ENCODE measurements around the gene NDUFA11.
"Not testable (repeated sequence)": the region's sequence is repeated elsewhere in the genome, so short reads cannot be mapped to it uniquely, and the experiment has no call there.

NDUFA11 gene

GRCh38 chr19:5851302-5851701, 52.3 kb downstream of the NDUFA11 start, which contains the start of gene FUT3:
Gene FUT3, minus strand, starts transcription at chr19:5851449.
- DNase-seq, result no peak

- DNase-seq, result no peak
Measured at GRCh38 chr19:5850743-5851293, 52.8 kb downstream of the NDUFA11 start.

- no peak for DNase-seq
Measured at GRCh38 chr19:5850189-5850588, 53.4 kb downstream of the NDUFA11 start.

GRCh38 chr19:5848621-5849020, 55.0 kb downstream of the NDUFA11 start:
- not testable (repeated sequence) for DNase-seq

GRCh38 chr19:5847846-5848245, 55.7 kb downstream of the NDUFA11 start:
- DNase-seq, result not testable (repeated sequence)

Measured in activated CD4-positive, alpha-beta T cell treated with anti-CD3 and anti-CD28 coated beads, Interleukin-2, amount 50 U/mL, for 1 hour (primary cell).